Measurements from ENCODE around the gene C2CD4D.

C2CD4D gene

DNA sequence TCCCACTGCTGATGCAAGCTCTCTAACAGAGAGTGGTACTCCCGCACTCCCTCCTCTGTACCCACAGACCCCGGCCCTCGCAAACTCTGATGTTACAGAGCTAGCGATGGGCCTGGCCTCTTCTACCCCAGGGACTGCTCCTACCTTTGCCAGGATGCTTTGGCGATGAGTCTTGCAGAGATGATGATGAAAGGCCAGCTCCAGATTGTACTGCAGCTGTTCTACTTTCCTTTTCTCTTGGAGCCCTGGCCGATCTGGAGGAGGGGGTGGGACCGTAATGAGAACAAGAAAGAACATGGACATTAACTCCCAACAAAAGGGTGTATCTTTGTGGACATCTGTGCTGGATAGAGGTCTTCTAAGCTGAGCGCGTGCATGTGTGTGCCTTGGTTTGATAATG lies 28.4 kb downstream of the C2CD4D start:
- no peak for DNase-seq

DNA sequence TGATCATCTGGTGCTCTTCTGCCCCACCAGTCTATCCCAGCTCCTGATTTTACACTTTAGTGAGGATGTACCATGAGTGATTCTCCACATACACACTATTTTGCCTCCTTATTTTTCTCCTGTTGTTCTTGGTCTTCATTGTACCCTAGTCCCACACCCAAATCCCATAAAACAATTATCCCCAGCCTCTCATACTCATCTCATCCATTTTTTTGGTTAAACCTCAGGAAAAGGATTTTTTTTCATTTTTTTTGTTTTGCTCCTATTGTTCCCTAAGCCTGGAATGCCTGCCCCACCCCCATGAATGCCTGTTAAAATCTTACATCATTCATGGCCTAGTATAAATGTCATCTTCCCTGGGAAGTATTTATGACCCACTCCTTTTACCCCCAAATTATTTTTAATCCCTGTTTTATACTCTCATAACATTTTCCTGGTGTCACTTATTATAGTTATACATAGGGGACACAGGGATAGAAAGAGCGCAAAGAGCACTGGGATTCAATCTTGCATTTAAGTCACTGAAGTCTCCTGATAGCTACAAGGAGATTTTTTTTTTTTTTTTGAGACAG lies 29.5 kb downstream of the C2CD4D start:
- DNase-seq = no peak

DNA sequence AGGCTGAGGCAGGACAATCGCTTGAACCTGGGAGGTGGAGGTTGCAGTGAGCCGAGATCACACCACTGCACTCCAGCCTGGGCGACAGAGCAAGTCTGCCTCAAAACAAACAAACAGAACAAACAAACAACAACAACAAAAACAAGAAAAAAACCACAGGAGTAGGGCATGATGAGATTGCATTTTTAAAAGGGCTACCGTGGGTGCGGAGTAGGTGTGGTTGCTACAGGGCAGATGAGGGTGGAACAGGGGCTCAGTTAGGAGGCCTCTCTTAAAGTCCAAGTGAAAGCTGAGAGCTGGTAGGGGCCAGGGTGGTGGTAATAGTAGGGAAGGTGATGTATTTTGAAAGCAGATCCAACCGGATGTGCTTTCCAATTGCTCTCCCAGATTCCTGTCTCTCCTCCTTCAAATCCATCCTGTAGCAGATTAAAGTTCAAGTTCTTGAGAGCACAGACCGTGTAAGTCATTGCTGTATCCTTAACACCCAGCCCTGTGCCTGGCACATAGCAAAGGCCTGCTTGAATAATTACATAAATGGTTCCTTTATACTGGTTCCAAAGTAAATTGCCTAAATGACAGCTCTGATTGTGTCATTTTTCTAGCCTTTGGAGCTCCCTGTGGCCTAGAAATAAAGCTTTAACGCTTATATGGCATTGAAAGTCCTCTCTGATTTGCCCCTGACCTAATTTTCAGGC lies 30.2 kb downstream of the C2CD4D start:
- no peak for DNase-seq

DNA sequence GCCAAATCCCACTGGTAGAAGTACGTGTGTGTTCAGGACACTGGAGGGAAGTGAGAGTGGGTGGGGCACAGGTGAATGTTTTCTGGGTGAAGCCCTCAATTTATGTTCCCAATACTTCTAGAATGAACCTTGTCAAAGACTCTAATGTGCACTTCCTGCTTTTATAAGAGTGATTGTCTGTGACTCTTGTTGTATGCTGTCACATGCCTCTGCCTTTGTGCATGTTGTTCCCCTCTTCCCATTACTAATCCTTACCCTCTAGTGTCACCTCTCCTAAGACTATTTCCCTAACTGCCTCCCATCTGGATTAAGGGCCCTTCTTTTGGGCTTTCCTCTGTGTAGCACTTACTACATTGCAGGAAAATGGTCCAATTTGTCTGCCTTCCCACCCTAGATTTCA lies 31.9 kb downstream of the C2CD4D start:
- DNase-seq = no peak

- DNase-seq = no peak
Measured at GRCh38 chr1:151807131-151807530, 32.5 kb downstream of the C2CD4D start.

GRCh38 chr1:151806170-151806569 lies 33.5 kb downstream of the C2CD4D start:
- no peak for DNase-seq

DNA sequence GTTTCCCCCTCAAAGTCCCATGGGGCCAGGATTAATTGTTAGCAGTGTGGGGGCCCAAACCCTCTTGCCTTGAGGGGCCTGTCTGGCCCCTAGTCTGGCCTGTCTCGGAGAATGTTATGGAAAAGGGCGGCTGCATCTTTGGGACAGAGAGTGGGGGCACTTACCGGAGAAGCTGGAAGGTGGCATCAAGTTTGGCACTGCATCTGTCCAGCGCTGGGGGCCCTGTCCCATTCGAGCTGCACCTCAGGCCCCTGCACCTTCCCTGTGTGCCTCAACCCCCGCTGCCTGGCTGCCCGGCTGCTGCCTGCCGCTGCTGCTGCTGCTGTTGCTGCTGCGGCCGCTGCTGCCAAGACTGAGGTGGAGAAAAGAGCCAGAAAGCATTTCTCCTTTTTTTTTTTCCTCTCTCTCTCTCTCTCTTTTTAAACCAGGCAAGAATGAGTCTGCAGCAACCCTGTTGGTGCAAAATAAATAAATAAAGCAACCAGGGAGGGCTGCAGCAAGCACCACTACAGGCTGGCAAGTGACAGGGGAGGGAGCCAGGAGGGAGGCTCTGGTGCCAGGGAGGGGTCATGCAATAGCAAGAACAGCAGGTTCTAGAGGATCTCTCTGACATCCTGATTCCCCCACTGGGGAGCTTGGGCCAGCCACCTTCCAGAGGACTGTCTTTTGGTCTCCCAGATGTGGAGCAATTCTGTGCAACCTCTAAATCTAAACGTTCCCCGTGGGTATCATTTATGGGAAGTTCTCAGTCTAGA lies 34.4 kb downstream of the C2CD4D start, which contains the start of gene LINGO4:
Gene LINGO4, minus strand, starts transcription at position 354 of the 755 bp plus-strand sequence. CDS start 2,715 bp downstream, outside the sequence.
- DNase-seq = no peak

- DNase-seq = no peak
Measured at GRCh38 chr1:151803915-151804314, 35.7 kb downstream of the C2CD4D start.

DNA sequence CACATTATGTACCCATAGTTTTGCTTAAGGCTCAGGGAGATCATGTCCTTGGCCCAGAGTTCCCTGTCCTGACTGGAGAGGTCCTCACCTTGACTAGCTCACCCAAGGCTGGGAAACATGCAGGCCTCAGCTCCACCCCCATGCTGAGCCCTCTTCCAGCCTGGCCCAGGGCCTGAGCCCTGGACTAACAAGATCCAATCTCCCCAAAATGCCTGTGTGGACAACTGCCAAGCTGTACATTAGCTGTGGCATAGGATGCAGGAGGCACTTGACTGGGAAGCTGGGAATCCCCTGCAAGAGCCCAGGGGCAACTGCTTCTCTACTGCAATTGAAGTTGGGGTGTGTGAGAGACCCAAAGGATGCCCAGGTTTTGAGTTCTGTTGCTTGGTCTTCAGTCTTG lies 36.5 kb downstream of the C2CD4D start:
- DNase-seq = no peak

- no peak for DNase-seq
Measured at GRCh38 chr1:151802372-151802771, 37.2 kb downstream of the C2CD4D start.

- no peak for DNase-seq
Measured at GRCh38 chr1:151801846-151802245, 37.8 kb downstream of the C2CD4D start.

DNA sequence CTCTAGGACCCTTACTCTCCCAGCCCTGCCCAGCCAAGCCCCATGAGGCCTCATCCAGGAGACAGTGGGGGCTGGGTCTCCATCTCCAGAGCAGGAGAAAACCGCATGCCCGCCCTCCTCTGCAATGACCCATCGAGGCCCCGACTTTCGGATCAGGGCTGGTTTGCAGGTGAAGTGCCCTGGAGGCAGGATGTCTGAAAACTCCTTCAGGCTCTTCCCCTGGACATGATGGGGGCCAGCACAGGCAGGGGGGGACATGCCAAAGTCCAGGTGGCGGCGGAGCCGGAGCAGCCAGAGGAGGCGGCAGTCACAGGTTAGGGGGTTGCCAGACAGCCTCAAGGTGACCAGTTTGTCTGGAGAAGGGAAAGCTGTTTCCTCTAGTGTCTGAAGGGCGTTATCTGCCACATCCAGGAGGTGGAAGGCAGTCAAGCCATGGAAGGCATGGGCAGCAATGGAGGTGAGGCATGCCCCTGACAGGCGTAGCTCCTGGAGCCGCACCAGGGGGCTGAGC lies 38.3 kb downstream of the C2CD4D start:
- no peak for DNase-seq

- DNase-seq = no peak
Measured at GRCh38 chr1:151800830-151801229, 38.8 kb downstream of the C2CD4D start.

DNA sequence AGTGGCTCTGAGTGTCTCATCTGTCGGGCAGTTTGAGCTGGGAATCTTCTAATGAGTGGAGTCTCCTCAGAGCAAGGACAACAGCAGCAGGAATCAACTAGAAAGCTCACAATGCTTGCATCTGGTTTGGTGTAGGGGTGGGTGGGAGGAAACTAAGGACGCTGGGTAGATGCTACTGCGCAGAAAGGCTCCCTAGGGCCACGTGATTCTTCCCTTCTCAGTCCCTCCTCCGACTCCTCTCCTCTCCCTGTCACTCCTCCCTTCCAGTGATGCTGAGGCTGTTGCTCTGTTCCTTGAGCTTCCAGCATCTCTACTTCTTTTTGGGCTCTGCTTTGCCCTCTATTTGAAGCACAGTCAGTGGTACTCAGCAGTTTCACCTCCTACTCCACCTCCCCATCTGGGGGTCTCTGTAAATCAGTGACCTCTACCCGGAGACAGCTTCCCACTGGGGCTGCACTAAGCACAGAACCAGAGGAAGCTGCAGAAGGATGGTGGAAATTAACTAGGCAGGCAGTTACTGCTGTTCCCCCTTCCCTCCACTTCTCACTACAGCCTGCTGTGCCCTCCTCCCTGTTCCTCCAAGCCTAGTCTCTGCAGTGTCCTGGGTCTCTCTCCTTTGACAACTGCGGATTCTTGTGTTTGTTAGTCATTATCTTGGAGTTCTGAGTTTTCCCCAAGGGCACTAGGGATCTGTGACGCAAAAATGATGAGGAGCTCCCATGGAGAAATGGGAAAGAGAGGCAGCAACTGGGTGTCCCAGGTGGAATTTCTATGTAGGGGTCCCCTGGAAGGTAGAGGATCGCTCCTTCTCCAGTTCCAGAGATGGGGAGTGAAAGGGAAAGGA lies 40.2 kb downstream of the C2CD4D start:
- no peak for DNase-seq

DNA sequence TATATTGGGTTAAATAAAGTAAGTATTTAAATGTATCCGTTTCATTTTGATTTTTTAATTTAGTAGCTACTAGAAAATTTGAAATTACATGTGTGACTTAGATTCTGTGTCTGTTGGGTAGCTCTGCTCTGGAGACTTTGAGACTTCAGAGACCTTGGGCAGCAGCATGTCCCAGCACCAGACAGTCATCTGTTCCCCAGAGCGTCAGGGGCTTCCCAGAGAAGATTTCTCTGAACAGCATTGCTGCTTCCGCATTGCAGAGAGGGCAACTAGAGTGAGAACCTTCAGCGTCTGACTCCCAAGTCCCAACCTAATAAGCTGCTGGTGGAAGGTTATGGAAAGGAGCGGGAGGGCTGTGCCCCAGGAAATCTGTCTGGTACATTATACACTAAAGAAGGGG lies 41.0 kb downstream of the C2CD4D start:
- no peak for DNase-seq

GRCh38 chr1:151790940-151791651 lies 48.5 kb downstream of the C2CD4D start:
- peak in 1 of 6 experiments; percentile 30 for DNase-seq

DNA sequence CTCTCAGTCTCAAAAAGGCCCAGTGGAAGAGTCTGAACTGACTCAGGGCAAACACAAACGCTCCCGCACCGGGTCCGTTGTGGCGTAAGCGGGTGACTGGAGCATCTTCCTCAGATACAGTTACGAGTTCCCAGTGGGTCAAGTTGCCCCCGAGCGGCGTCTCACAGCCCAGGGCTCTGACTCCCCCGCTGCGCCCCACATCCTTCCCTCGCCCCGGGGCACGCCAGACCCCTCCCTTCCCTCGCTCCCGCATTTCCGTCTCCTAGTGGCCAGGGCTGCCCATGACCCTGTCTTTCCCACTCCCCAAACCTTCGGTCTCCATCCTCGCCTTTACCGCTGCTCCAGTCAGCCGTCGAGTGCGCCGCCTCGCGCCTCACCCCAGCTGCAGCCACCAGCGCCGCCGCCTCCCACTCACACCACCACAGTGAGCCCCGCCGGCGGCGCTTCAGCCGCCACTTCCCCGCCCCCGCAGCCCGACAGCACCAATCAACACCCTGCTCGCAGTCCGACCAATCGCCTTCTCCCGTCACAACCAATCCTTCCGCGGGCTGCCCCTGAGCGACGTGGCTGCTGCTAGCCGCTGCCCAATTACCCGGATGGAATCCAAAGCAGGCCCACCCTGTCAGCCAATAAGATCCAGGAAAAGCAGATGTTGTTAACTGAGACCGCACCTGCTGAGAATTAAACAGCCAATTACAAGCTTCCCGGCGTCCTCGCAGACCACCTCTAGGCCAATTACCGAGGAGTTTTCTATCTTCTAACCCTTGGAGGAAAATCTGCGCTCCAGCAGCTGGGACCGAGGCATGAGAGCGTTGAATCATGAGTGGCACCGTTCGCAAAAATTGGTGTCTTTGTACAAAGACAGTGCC lies 49.3 kb downstream of the C2CD4D start, which contains the start of gene TDRKH:
Gene TDRKH, minus strand, starts transcription at position 430 of the 869 bp plus-strand sequence. CDS start 7,478 bp downstream, outside the sequence.
- DNase-seq = peak; percentile 95 to 99 (median 98)

All from stimulated activated naive CD4-positive, alpha-beta T cell (primary cell).